Keratinocyte (primary cell): Measurements from ENCODE around the gene GRAMD1A. TPM values are rescaled to one million over a fixed set of nuclear protein-coding genes. Genes with fewer than 3 reads are reported as not detected.

Experiments used
- DNase-seq: peaks from one replicate; pipeline ENCODE4 v3.0.0-alpha.2; 2011; ENCODE audit warnings: low read depth, missing footprints, low spot score
- FAIRE-seq: peaks from 2 replicates; lab custom pipeline; 2011; peaks lifted over from hg19 to GRCh38; lab: Jason Lieb, UNC
- H2AFZ ChIP-seq: 2 replicates; pipeline ENCODE4 v1.6.0; 2012; ENCODE audit warnings: low read length, control low read depth, inconsistent platforms; ENCODE audit not compliant: control insufficient read depth
- H3K27ac ChIP-seq: 2 replicates; pipeline ENCODE4 v1.5.1; 2011; ENCODE audit warnings: low read length; ENCODE audit not compliant: control insufficient read depth, insufficient read depth
- H3K27me3 ChIP-seq: 3 replicates; pipeline ENCODE4 v1.6.0; 2011; ENCODE audit warnings: low read length; ENCODE audit not compliant: control insufficient read depth, insufficient read depth; ENCODE audit errors: extremely low read depth
- H3K36me3 ChIP-seq, 2 experiments: 2 replicates in 1 of 2; 3 replicates in 1 of 2; pipeline ENCODE4 v1.5.1; 2011; ENCODE audit warnings: low read length in 2 of 2, mild to moderate bottlenecking in 1 of 2; ENCODE audit not compliant: control insufficient read depth in 2 of 2, insufficient read depth in 2 of 2; ENCODE audit errors: extremely low read depth in 1 of 2
- H3K4me1 ChIP-seq: 3 replicates; pipeline ENCODE4 v1.5.1; 2011; ENCODE audit warnings: low read length; ENCODE audit not compliant: control insufficient read depth, insufficient read depth; ENCODE audit errors: extremely low read depth
- H3K4me2 ChIP-seq: 3 replicates; pipeline ENCODE4 v1.6.0; 2011; ENCODE audit warnings: low read depth, low read length; ENCODE audit not compliant: control insufficient read depth, insufficient read depth; ENCODE audit errors: extremely low read depth
- H3K4me3 ChIP-seq, 3 experiments: fragments of 200-600 bp in 1 of 3; sonication (generic) in 1 of 3; 2 replicates in 2 of 3; 3 replicates in 1 of 3; pipeline ENCODE4 v1.5.1; 2011 to 2016; ENCODE audit warnings: low read length in 3 of 3, mild to moderate bottlenecking in 3 of 3, control low read depth in 2 of 3, inconsistent platforms in 1 of 3, low read depth in 1 of 3, mixed read lengths in 1 of 3, mixed run types in 1 of 3, moderate library complexity in 1 of 3; ENCODE audit not compliant: control insufficient read depth in 2 of 3, insufficient read depth in 2 of 3; ENCODE audit errors: extremely low read depth in 1 of 3
- H3K79me2 ChIP-seq: 2 replicates; pipeline ENCODE4 v1.6.0; 2012; ENCODE audit warnings: low read length; ENCODE audit not compliant: control insufficient read depth, insufficient read depth
- H3K9ac ChIP-seq: 3 replicates; pipeline ENCODE4 v1.6.0; 2011; ENCODE audit warnings: low read length; ENCODE audit not compliant: control insufficient read depth, insufficient read depth; ENCODE audit errors: extremely low read depth
- H3K9me1 ChIP-seq: 3 replicates; pipeline ENCODE4 v1.6.0; 2011; ENCODE audit warnings: low read length; ENCODE audit not compliant: control insufficient read depth, insufficient read depth; ENCODE audit errors: extremely low read depth
- H3K9me3 ChIP-seq: 2 replicates; pipeline ENCODE4 v1.5.1; 2012; ENCODE audit warnings: low read depth, low read length; ENCODE audit not compliant: control insufficient read depth
- H4K20me1 ChIP-seq: 3 replicates; pipeline ENCODE4 v1.6.0; 2011; ENCODE audit warnings: low read length; ENCODE audit not compliant: control insufficient read depth, insufficient read depth; ENCODE audit errors: extremely low read depth
- CTCF ChIP-seq, 3 experiments: IDR thresholded peaks in 1 of 3; conservative IDR thresholded peaks in 1 of 3; optimal IDR thresholded peaks in 1 of 3; 2 replicates in 2 of 3; 3 replicates in 1 of 3; pipeline versions ENCODE3 to v1.5.1; 2011; ENCODE audit warnings: low read length in 3 of 3, mild to moderate bottlenecking in 3 of 3, moderate library complexity in 2 of 3, control low read depth in 1 of 3, inconsistent platforms in 1 of 3; ENCODE audit not compliant: insufficient read depth in 2 of 3; ENCODE audit errors: extremely low read depth in 1 of 3
- EZH2 ChIP-seq: IDR thresholded peaks from one replicate; pipeline ENCODE4 v1.6.1; 2012; ENCODE audit warnings: inconsistent platforms, mild to moderate bottlenecking, low read length, moderate library complexity
- dilution Hi-C: fragments of 300-500 bp; cut with MboI; formaldehyde crosslinking; loops from one replicate; pipeline ENCODE4 v1.7.0; 2020; ENCODE audit warnings: low sequenced_read_pairs; ENCODE audit not compliant: extremely low pct_ligation_motif_present
- polyA plus RNA-seq, 5 experiments: library from polyadenylated mRNA; depleted of rRNA in 3 of 5; stranded (reverse) in 3 of 5; stranded (forward) in 1 of 5; unstranded in 1 of 5; fragments of >200 nt; gene quantifications; 1 replicate in 1 of 5; 2 replicates in 3 of 5; 3 replicates in 1 of 5; pipeline versions ENCODE4 v1.2.1 to v1.2.3, GENCODE V29; 2011 to 2012; ENCODE audit warnings: missing spikeins in 2 of 5, low read depth in 1 of 5, low replicate concordance in 1 of 5

GRAMD1A gene
- polyA plus RNA-seq, 1 donor (not counting 4 experiments of a cell fraction or from before 2014, with no cell fraction given): 24.6 TPM

DNA sequence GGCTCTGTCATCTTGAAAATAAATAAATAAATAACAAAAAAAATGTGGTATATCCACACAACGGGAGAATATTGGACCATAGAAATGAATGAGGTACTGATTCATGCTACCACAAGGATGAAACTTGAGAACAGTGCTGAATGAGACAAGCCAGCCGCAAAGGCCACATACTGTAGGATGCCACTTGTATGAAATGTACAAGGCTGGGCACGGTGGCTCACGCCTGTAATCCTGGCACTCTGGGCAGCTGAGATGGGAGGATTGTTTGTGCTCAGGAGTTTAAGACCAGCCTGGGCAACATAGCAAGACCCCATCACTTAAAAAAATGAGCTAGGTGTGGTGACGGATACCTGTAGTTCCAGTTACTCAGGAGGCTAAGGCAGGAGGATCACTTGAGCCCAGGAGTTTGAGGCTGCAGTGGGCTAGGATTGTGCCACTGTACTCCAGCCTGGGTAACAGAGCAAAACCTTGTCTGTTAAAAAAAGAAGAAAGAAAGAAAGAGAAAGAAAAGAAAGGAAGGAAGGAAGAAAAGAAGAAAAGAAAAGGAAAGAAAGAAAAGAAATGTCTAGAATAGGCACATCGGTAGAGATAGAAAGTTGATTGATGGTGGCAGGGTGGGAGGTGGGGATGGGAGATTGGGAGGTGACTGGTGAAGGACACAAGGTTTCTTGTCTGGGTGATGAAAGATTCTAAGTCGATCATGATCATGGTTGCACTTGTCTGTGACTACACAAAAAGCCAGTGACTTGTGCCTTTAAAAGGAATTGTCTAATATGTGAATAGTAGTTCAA is 61.7 kb downstream of the GRAMD1A start:
- Histone ChIP-seq H3K4me3 (no peak overlapping the region), H3K9me3 (no peaks in the 10 kb centered on the region), H3K9me1 (no peaks in the 10 kb centered on the region), H2AFZ (no peak overlapping the region), H3K9ac (no peak overlapping the region), H3K4me2 (no peak overlapping the region), H3K36me3 (no peaks in the 10 kb centered on the region), H3K27me3 (no peaks in the 10 kb centered on the region), H3K79me2 (no peaks in the 10 kb centered on the region), H3K4me1 (no peaks in the 10 kb centered on the region), H3K27ac (no peak overlapping the region), H4K20me1 (no peaks in the 10 kb centered on the region)
- dilution Hi-C loops: no loop called here
- no peak for DNase-seq
- no peak for FAIRE-seq
- no peak for TF ChIP-seq CTCF (optimal IDR thresholded peaks at IDR 0.05 in 1 of 3, IDR thresholded peaks at IDR 0.05 in 1 of 3, conservative IDR thresholded peaks at IDR 0.05 in 1 of 3; ENCODE audit: extremely low read depth in 1 of 3, insufficient read depth in 2 of 3, low read length in 3 of 3)

DNA sequence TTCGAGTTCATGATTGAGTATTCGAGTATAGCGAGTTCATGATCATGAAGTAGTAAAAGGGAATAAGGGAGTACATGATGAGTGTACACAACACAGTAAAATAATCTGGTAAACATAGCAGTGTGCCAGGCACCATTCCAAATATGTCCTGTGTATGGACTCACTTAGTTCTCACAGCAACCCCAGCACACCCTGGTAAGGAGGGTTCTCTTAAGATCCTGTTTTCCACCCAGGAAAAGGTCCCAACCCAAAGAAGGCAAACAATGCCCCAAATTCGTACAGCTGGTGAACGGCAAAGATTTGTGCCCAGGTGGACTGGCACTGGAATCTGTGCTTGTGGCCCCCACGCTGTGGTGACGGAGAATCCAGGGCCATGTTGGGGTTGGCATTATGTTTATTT is 62.8 kb downstream of the GRAMD1A start:
- H3K4me2 ChIP-seq: no peak overlapping the region
- dilution Hi-C loops: no loop called here
- no peak overlapping the region for H3K27ac ChIP-seq
- no peak overlapping the region for H2AFZ ChIP-seq
- no peaks in the 10 kb centered on the region for H3K9me3 ChIP-seq
- no peak for FAIRE-seq
- no peaks in the 10 kb centered on the region for H3K79me2 ChIP-seq
- no peaks in the 10 kb centered on the region for H3K27me3 ChIP-seq
- TF ChIP-seq CTCF (optimal IDR thresholded peaks at IDR 0.05 in 1 of 3, IDR thresholded peaks at IDR 0.05 in 1 of 3, conservative IDR thresholded peaks at IDR 0.05 in 1 of 3; ENCODE audit: extremely low read depth in 1 of 3, insufficient read depth in 2 of 3, low read length in 3 of 3) (no peak), EZH2 (no peak)
- no peaks in the 10 kb centered on the region for H3K4me1 ChIP-seq
- no peaks in the 10 kb centered on the region for H4K20me1 ChIP-seq
- H3K9me1 ChIP-seq: no peaks in the 10 kb centered on the region
- H3K4me3 ChIP-seq: no peak overlapping the region
- no peaks in the 10 kb centered on the region for H3K36me3 ChIP-seq
- no peak overlapping the region for H3K9ac ChIP-seq
- DNase-seq: no peak
